PC-9 (cell line): Measurements from ENCODE around the gene LYSMD3. TPM values are rescaled to one million over a fixed set of nuclear protein-coding genes. Genes with fewer than 3 reads are reported as not detected.

Source experiments
- BruUV-seq: library from RNA; stranded (reverse); fragments of 400-500 nt; replicated peaks from 2 replicates; lab custom pipeline; 2021; lab: Mats Ljungman, UMichigan
- CTCF ChIA-PET: fragments of 300-600 bp; sonication (Branson Sonifier 250); formaldehyde crosslinking; loops from one replicate; lab custom pipeline; 2022; ENCODE audit warnings: antibody characterized with exemption; lab: Charles Lee
- POLR2A ChIA-PET: fragments of 300-600 bp; sonication (Branson Sonifier 250); formaldehyde crosslinking; loops from one replicate; lab custom pipeline; 2022; ENCODE audit warnings: antibody characterized with exemption; ENCODE audit not compliant: unreplicated experiment; lab: Charles Lee
- DNase-seq, 2 experiments: peaks; one replicate each; pipeline versions ENCODE4 v3.0.0 to v3.0.0-alpha.2; 2015 to 2022; ENCODE audit warnings: mixed read lengths in 1 of 2
- H2AFZ ChIP-seq: fragments of 200-600 bp; sonication (generic); 2 replicates; pipeline ENCODE4 v1.8.1; 2017; ENCODE audit warnings: antibody characterized with exemption
- H3F3A ChIP-seq: fragments of 200-600 bp; sonication (generic); 2 replicates; pipeline ENCODE4 v1.8.1; 2017; ENCODE audit warnings: antibody characterized with exemption, mild to moderate bottlenecking, low read depth; ENCODE audit not compliant: insufficient read depth
- H3K27ac ChIP-seq: fragments of 200-600 bp; sonication (generic); 2 replicates; pipeline ENCODE4 v1.6.1; 2016; ENCODE audit warnings: mixed run types
- H3K27me3 ChIP-seq: fragments of 200-600 bp; sonication (generic); 2 replicates; pipeline ENCODE4 v1.6.1; 2016; ENCODE audit warnings: low read depth, mixed run types; ENCODE audit not compliant: insufficient read depth
- H3K36me3 ChIP-seq: fragments of 200-600 bp; sonication (generic); 2 replicates; pipeline ENCODE4 v1.6.1; 2016; ENCODE audit warnings: low read depth, mixed run types
- H3K4me1 ChIP-seq: fragments of 200-600 bp; sonication (generic); replicated peaks from 2 replicates; pipeline ENCODE4 v1.6.1; 2016; ENCODE audit warnings: mixed run types; ENCODE audit not compliant: insufficient read depth
- H3K4me2 ChIP-seq: fragments of 200-600 bp; sonication (generic); 2 replicates; pipeline ENCODE4 v1.6.1; 2017; ENCODE audit warnings: mixed run types
- H3K4me3 ChIP-seq: fragments of 200-600 bp; sonication (generic); 2 replicates; pipeline ENCODE4 v1.6.1; 2016; ENCODE audit warnings: mixed run types
- H3K79me2 ChIP-seq: fragments of 200-600 bp; sonication (generic); 2 replicates; pipeline ENCODE4 v1.6.1; 2017; ENCODE audit warnings: low read depth, mixed run types
- H3K9me2 ChIP-seq: fragments of 200-600 bp; sonication (generic); 2 replicates; pipeline ENCODE4 v1.8.1; 2017; ENCODE audit warnings: mild to moderate bottlenecking; ENCODE audit not compliant: insufficient read depth
- H3K9me3 ChIP-seq: fragments of 200-600 bp; sonication (generic); 2 replicates; pipeline ENCODE4 v1.8.1; 2016; ENCODE audit warnings: low read depth; ENCODE audit not compliant: insufficient read depth
- H4K20me1 ChIP-seq: fragments of 200-600 bp; sonication (generic); 2 replicates; pipeline ENCODE4 v1.8.1; 2017; ENCODE audit not compliant: insufficient read depth
- EZH2 ChIP-seq: fragments of 200-600 bp; sonication (generic); IDR thresholded peaks from 2 replicates; pipeline ENCODE4 v1.8.0; 2017; ENCODE audit warnings: antibody characterized with exemption, low read depth
- intact Hi-C: fragments of 100-400 bp; cut with micrococcal nuclease; formaldehyde crosslinking; loops from one replicate; pipeline ENCODE4 v1.10.0; 2022; ENCODE audit not compliant: unreplicated experiment
- total RNA-seq: library from RNA; stranded (reverse); gene quantifications from 2 replicates; pipeline ENCODE4 v1.2.3, GENCODE V29; 2021
- TF ChIP-seq, protein P1 (sequence below): fragments of 200-600 bp; sonication (generic); conservative IDR thresholded peaks from 2 replicates; pipeline ENCODE4 v1.6.1; 2017; ENCODE audit warnings: mixed run types, antibody characterized with exemption, mild to moderate bottlenecking, moderate library complexity

Gene LYSMD3
- total RNA-seq, 1 experiment from 2014 or later = 10.6 TPM

DNA sequence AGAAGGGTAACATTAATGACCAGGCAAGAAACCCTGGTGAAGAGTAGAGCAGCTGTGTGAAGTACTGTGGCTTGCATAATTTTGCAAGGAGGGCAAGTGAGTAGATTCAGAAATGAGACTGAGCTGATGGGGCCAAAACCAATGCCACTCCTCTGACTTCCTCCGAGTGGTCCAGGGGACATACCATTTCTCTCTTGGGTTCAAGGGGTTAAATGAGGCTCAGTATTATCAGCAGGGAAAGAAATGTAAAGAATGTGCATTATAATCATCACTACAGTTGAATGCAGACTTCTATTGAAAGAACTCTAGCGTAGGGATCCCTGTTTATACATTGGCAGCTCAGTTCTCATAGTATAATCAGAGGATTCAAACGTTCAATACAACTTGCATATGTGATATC is 44.8 kb downstream of the LYSMD3 start:
- POLR2A ChIA-PET = no interaction called here
- CTCF ChIA-PET = no interaction called here
- Histone ChIP-seq H3K9me2 (no peaks in the 10 kb centered on the region), H3F3A (no peaks in the 10 kb centered on the region), H3K79me2 (no peaks in the 10 kb centered on the region), H3K9me3 (no peaks in the 10 kb centered on the region), H3K27me3 (no peaks in the 10 kb centered on the region), H2AFZ (no peak overlapping the region), H4K20me1 (no peaks in the 10 kb centered on the region), H3K4me3 (no peak overlapping the region), H3K4me2 (no peak overlapping the region), H3K27ac (no peak overlapping the region), H3K36me3 (no peaks in the 10 kb centered on the region), H3K4me1 (no peaks in the 10 kb centered on the region)
- BruUV-seq = no TSS peak
- TF ChIP-seq, protein P1, sequence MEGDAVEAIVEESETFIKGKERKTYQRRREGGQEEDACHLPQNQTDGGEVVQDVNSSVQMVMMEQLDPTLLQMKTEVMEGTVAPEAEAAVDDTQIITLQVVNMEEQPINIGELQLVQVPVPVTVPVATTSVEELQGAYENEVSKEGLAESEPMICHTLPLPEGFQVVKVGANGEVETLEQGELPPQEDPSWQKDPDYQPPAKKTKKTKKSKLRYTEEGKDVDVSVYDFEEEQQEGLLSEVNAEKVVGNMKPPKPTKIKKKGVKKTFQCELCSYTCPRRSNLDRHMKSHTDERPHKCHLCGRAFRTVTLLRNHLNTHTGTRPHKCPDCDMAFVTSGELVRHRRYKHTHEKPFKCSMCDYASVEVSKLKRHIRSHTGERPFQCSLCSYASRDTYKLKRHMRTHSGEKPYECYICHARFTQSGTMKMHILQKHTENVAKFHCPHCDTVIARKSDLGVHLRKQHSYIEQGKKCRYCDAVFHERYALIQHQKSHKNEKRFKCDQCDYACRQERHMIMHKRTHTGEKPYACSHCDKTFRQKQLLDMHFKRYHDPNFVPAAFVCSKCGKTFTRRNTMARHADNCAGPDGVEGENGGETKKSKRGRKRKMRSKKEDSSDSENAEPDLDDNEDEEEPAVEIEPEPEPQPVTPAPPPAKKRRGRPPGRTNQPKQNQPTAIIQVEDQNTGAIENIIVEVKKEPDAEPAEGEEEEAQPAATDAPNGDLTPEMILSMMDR = no peak
- TF ChIP-seq EZH2 = no peak
- intact Hi-C loops = no loop called here
- DNase-seq = no peak

DNA sequence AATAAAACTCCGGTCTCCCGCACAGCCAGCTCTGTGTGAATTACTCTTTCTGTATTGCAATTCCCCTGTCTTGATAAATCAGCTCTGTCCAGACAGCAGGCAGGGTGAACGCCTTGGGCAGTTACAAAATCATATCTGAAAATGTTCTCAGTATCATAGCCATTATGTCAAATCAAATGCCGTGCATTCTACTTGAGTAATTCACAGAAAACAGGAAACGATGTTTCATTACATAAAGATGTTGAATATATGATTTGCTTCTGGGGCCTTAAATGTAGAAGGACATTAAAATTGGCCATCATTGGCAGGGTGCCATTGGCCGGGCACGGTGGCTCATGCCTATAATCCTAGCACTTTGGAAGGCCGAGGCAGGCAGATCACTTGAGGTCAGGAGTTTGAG is 46.2 kb downstream of the LYSMD3 start:
- intact Hi-C loops = no loop called here
- no peaks in the 10 kb centered on the region for H3K36me3 ChIP-seq
- CTCF ChIA-PET = no interaction called here

DNA sequence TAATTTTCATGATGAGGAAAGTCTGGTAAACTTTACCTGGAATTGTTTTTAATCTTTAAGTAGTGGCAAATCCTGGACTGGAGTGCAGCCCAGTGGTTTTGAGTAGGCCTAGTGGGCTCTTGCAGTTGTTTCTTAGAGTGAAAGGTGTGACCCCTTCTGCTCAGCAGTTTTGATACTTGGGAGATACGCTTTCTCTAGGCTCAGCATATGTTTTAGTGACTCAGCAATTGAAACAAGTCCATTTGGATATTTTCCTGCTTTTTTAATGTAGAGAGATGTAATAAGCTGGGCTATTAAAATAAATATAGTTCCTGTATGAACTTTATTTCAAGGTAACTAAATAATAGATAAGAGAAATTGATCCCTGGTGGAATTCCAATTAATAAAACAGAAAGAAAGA is 48.7 kb downstream of the LYSMD3 start:
- Histone ChIP-seq H3K36me3 (no peaks in the 10 kb centered on the region), H2AFZ (no peak overlapping the region), H3K9me2 (no peaks in the 10 kb centered on the region), H3K27ac (no peak overlapping the region), H3K9me3 (no peaks in the 10 kb centered on the region), H3K27me3 (no peaks in the 10 kb centered on the region), H3K79me2 (no peaks in the 10 kb centered on the region), H4K20me1 (no peaks in the 10 kb centered on the region), H3K4me1 (0 out of 2 replicates have a peak, but pooled peaks cover under 1% of the 10 kb centered on the region), H3K4me2 (no peak overlapping the region), H3F3A (no peaks in the 10 kb centered on the region), H3K4me3 (no peak overlapping the region)
- no peak for DNase-seq
- no peak for TF ChIP-seq EZH2
- TF ChIP-seq, protein P1 = no peak
- ChIA-PET CTCF (no interaction called here), POLR2A (no interaction called here)
- intact Hi-C loops = no loop called here
- BruUV-seq = no TSS peak

More for the DNA sequence above, 46.2 kb downstream of the LYSMD3 start:
- TF ChIP-seq, protein P1 = no peak
- H3K4me2 ChIP-seq = no peak overlapping the region
- H3K4me1 ChIP-seq = no peaks in the 10 kb centered on the region
- POLR2A ChIA-PET = no interaction called here
- H3F3A ChIP-seq = no peaks in the 10 kb centered on the region
- H3K9me3 ChIP-seq = no peaks in the 10 kb centered on the region
- no TSS peak for BruUV-seq
- H4K20me1 ChIP-seq = no peaks in the 10 kb centered on the region
- DNase-seq = no peak
- H2AFZ ChIP-seq = no peak overlapping the region
- no peak overlapping the region for H3K27ac ChIP-seq
- no peaks in the 10 kb centered on the region for H3K9me2 ChIP-seq
- no peak overlapping the region for H3K4me3 ChIP-seq
- no peaks in the 10 kb centered on the region for H3K79me2 ChIP-seq
- no peaks in the 10 kb centered on the region for H3K27me3 ChIP-seq
